NCI-H526 (cell line): ENCODE measurements around the gene MATN1.

ENCODE experiments used
- DNase-seq, 2 experiments: peaks; one replicate each; lab custom pipeline; 2025; lab: John Stamatoyannopoulos, UW

The MATN1 gene

DNA sequence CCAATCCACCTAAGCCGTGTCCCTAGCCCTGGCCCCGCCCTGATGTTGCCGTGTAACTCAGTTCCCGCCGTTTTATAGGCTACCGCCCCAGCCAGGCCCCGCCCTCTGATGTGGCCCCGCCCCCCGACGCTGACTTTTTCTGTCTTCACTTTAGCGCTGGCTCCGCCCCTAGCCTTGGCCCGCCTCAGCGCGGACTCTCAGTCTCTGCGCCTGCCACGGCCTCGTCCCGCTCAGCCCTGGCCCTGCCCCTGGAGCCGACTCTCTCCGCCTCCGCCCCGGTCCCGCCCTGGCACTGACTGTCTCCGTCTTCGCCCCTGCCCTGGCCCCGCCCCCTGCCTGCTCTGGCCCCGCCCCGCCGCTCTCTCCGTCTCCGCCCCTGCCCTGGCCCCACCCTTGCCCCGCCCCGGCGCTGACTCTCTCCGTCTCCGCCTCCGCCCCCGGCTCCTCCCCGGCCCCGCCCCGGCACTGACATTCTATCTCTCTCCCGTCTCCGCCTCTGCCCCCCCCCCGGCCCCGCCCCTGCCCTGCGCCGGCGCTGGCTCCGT lies 5.2 kb downstream of the MATN1 start:
- peak; percentile 97 to 99 for DNase-seq

DNA sequence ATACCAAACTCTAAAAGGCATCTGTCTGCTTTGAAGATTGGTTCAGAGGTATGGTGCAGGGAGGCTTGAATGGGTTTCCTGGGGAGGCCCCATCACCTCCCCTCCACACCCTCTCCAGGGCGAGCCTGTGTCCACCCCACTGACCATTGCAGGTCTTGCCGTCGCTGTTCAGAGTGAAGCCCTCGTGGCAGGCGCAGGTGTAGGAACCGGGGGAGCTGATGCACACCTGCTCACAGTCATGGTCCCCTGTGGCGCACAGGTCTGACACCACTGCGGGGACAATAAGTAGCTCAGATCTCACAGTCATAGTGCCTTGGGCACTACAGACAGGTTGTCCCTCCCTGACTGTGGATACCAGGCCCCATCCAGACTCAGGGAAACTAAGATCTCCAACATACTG lies 6.7 kb downstream of the MATN1 start:
- no peak for DNase-seq

DNA sequence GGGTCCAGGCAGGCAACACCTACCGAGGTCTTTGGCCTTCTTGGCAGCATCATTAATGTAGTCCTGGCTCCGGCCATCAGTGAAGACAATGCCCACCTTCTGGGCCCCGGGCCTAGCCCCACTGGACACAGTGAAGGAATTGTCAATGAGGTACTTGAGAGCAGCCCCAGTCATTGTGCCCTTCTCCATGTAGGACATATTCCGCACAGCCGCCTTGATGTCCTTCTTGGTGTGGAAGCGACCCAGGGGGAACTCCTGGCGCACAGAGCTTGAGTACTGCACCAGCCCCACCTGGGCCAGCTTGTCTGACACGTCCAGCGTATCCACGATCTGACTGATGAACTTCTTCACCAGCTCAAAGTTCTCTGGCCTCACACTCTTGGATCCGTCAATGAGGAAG lies 7.5 kb downstream of the MATN1 start:
- no peak for DNase-seq

DNA sequence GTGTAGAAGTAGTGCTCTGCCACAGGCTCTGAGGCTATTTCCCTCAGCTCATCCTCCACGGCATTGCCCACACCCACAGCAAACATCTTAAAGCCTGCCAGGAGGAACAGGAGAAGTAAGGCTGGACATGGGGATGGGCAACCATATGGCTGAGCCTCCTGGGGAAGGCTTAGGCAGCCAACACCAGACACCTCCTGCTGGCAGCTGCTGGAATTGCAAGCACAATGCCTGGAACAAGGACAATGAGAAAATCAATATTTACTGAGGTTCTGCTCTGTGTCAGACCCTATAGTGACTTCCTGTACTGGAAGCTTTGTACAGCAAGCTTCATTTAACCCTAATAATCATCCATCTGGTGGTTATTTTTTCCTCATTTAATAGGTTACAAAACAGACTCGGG lies 8.2 kb downstream of the MATN1 start:
- peak; percentile 17 to 30 for DNase-seq

DNA sequence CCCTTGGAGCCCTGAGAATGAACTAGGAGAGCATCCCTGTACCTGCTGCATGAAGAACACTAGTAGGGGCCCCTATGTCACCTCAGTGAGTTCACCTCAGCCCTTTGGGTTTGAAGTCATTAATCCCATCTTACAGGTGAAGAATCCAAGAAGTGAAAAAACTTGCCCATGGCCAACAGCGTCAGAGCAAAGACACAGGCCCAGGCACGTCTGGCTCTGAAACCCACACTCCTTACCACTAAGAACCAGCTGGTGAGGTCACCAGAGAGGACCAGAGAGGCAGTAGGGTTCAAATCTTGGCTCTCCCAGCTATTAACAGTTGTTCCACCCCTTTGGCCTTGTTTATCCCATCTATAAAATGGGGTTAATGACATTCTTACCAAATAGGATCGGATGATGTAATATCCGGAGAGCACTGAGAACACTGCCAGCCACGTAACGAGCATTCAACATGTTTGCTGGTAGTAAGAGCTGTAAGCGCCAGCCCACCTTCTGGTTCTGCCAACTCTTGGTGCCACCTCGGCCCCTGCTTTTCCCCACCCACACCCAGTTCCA lies 8.8 kb downstream of the MATN1 start:
- DNase-seq: no peak

DNA sequence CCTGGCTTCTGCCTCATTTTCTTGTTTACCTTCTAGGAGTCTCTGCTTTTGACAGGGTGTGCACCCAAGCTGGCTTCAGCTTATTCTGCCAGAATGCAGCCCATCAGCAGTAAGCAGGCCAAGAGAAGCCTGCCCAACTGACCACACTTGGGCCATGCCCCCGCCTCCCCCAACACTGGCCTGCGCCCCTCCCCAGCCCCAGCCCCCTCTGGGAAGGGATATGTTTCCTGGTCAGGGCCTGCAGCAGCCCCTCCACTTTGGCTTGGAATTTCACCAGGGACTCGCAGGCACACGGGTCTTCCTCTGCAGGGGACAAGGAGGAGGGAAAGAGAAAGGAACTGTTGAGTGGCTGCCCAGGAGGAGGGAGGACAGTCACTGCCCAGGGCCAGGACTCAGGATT lies 9.4 kb downstream of the MATN1 start:
- no peak for DNase-seq

DNA sequence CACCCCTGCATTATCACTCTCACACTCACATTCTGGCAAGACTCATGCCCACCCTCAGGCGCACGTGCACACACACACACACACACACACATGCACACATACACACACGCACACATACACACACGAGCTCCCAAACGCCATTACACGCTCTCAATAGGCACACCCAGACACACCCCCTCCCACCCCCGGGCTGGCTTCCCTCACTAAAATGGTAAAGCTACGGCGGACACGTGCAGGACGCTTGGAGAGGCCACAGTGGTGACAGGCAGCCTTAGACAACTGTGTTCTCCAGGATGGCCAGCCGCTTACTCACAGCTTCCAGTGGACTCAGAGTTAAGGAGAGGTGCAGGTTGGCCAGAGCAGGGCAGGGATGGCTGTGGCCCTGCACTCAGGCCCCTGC lies 10.1 kb downstream of the MATN1 start:
- no peak for DNase-seq

DNA sequence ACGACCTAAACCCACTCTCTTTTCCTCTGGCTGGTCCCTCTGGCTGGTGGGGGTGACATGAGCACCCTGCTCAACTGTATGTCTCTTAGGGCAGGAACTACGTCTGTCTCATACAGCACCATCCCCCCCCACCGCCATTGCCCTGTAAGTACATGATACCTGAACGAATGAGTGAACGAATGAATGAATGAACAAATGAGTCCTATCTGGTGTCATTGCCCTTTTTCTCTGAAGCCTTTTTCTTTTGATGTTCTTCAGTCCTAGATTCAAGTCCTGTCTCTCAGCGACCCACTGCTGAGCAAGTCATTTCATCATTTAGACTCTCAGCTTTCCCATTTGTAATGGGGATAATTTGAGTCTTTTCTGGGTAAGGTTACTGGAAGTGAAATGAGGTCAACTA lies 10.8 kb downstream of the MATN1 start:
- no peak for DNase-seq

DNA sequence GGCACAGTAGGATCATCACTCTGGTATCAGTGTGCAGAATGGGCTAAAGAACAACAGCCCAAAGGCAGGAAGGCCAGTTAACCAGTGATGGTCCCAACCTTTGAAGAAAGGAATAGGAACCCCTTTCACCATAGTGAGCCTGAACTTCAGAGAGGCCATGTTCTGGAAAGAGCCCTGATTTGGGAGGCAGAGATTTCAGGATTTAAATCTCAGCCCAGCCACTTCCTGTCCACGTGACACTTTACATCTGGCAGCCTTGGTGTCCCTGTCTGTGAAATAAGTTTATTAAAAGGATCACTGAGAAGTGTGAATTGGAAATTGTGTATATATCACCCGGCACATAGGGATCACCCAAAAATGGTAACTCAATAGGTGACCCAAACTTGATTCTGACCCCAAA lies 13.0 kb downstream of the MATN1 start:
- DNase-seq: no peak

DNA sequence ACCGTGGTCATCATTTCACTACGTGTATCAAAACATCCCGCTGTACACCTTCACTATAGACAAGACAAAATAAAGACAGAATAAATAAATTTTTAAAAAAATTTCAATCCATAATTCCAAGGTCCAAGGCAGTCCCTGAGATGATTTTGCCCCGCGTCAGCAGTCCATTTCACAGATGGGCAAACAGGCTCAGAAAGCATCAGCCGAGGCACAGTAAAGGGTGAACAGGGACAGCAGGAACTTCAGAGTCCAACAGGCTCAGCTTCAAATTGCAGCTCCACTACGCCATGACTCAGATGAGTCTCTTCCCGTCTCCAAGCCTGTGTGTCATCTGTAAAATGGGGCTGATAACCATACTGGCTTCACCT lies 15.0 kb downstream of the MATN1 start:
- DNase-seq: no peak

DNA sequence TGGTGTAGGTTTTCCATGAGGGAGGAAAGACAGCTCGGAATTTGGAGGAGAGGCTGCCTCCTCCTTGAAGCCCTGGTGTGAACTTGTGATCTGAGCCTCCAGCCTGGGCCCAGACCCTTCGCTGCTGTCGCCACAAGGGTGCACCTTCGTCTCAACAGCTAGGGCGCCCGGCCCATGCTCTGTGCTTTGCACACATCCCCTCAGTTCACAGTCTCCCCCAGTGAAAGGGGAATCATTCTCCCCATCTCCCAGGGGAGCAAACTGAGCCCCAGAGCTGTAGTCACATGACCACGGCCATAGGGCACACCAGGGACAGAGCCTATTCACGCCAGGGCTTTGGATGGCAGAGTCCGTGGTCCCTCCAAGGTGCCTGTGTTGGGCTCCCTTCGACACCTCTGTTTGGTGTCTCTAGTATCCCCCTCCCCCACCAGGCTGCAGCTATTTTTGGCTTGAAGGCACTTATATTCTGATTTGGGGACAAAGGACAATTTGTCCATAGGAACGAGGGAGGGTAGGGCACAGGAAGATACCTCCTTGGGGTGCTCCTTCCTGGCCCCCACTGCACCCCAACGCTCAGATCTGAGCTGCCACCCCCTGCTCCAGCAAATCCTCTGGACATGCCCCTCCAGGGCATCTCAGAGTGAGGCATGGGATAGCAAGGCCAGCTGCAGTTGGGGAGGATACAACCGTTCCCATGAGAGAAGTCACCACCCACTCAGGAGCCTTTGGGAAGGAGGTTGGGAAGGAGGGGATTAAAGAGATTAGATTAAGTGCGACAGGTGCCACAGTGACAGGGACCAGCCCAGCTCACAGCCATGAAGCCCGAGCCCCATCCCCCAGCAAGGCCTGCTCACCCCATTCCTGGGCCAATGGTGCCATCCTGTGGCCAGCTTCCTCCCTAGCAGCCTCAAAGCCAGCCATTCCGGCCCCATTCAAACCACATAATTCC lies 15.7 kb downstream of the MATN1 start:
- DNase-seq: peak; percentile 42 to 89

DNA sequence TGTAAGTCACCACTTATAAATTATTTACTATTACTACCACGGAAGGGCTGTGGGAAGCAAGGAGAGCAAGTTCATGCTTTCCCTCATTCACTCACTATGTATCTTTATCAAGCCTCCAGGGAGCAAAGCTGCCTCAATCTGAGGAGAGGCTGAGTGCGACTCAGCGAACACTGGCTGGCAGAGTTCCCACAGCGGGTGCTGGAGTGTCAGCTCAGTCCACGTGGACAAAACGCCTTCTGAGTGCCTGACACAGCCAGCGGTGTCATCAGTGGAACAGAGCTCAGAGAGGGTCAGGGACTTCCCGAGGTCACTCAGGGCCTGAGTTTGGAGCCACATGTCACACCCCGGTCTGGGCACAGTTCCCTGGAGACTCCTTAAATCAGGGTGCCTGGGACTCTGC lies 16.9 kb downstream of the MATN1 start:
- DNase-seq: no peak

DNA sequence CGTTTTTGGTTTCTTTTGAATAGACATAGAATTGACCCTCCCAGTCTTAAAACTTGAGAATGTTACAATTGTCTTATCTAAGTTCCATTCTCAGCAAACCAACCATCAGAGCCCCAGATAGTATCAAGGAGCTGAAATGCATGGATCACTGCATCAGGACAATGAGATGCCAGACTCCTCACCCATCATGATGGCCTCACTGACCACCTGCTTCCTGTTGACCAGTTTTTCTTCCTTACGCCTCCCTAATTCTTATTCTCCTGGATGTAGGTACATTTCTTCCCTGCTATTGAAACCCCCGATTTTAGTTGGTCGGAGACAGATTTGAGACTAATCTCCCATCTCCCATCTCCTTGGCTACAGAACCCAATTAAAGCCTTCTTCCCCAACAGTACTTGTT lies 17.7 kb downstream of the MATN1 start:
- no peak for DNase-seq

DNA sequence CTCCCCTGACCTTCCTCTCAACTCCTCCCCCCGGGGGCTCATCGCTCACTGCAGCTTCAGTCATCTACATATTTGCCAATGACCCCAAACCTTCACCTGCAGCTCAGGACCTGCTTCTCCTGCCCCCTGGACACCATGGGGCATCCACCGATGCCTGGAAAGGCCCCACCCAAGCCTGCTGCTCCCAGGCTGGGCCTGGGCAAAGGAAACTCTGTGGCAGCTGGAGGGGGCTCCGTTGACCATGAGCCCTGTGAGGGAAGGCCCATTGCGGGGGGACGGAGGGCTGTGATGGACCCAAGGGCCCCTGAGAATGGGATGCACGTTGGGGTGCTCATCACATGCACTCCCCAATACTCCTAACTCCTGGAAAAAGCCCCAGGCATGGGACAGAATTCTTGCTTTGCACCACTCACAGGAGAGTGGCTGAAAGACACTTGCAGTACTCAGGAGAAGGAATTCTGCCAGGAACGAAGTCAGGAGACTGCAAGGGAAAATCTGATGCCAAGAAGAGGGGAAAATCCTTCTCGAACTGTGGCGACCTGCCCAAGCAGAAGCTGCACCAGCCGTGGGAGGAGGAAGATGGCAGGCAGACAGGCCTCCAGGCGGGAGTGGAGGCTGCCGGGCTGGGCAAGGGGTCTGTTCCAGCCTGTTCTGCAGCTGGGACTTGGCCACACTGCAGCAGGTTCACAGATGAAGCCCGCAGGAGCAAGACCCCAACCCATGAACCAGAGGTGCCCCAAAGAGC lies 18.4 kb downstream of the MATN1 start:
- DNase-seq: no peak

DNA sequence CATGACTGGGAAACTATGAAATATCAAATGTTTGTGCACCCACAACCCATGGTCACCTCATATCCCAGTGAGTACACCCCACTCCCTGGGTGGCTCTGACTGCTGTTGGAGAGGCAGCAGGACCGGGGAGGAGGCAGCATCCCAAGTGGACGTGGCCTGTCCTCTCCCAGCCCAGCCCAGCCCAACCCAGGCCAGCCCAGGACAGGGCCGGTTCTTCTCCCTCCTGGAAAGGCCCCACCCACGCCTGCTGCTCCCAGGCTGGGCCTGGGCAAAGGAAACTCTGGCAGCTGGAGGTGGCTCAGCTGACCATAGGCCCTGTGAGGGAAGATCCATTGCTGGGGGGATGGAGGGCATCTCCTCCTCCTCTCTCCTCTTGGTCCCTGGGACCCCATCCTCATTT lies 19.1 kb downstream of the MATN1 start:
- DNase-seq: no peak

DNA sequence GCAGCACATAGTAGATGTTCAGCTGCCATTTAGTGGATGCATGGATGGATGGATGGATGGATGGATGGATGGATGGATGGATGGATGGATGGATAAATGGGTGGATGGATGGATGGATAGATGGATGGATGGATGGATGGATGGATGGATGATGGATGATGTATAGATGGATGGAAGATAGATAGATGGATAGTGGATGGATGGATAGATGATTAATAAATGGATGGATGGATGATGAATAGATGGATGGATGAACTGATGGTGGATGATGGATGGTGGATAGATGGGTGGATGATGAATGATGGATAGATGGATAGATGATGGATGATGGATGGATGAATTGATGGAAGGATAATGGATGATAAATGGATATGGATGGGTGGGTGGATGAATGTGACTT lies 20.6 kb downstream of the MATN1 start:
- DNase-seq: no peak

DNA sequence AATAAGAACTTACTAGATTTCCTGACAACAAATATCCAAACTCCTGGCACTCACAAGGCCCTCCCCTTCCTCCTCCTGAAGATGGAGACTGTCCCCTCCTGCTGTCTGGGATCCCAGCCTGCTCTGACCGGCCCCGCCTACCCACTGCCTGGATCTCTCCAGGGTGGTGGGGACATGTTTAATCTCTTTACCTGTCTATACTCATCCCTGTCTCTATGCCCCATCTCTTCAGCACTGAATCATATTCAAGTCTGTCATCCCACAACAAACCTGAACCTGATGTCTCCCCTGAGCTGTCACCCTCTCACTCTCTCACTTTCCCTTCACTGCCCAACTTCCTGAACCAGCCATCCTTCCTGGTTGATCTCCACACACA lies 22.1 kb downstream of the MATN1 start:
- no peak for DNase-seq

DNA sequence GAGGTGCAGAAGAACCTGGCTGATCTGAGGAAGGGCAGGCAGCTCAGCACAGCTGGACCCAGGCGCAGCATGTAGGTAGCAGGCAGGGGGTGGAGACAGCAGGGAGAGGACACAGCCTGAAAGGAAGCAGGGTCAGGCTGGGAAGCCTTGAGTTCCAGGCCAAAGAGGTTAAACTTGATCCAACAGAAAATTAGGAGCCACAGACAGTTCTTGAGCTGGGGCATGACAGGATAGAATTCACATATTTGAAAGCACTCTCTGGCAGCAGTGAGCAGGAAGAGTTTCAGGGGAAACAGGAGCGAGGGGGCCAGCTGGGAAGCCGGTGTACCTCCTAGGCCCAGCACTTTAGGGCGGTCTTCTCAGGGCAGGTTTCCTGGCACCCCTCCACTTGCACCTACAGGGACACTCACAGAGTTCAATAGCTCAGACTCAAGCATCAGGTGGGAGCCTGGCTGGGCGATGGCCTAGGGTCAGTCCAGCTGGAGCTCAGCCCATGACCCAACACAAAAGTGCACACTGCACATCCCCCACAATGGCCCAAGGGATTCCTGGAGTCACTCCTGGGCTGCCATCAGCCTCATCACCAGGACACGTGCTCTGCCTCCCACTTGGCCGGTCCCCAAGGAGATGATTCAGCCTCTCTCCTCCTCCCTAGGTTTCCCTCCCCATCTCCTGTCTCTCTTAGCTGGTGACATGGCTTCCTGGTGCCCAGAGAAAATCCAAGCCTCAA lies 22.7 kb downstream of the MATN1 start:
- no peak for DNase-seq

DNA sequence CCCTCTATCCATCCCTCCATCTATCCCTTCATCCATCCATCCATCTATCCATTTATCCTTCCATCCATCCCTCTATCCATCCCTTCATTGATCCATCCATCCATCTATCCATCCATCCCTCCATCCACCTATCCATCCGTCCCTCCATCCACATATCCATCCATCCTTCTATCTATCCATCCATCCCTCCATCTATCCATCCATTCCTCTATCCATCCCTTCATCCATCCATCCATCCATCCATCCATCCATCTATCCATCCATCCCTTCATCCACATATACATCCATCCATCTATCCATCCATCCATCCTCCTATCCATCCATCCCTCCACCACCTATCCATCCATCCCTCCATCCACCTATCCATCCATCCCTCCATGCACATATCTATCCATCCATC lies 23.6 kb downstream of the MATN1 start:
- DNase-seq: no peak

DNA sequence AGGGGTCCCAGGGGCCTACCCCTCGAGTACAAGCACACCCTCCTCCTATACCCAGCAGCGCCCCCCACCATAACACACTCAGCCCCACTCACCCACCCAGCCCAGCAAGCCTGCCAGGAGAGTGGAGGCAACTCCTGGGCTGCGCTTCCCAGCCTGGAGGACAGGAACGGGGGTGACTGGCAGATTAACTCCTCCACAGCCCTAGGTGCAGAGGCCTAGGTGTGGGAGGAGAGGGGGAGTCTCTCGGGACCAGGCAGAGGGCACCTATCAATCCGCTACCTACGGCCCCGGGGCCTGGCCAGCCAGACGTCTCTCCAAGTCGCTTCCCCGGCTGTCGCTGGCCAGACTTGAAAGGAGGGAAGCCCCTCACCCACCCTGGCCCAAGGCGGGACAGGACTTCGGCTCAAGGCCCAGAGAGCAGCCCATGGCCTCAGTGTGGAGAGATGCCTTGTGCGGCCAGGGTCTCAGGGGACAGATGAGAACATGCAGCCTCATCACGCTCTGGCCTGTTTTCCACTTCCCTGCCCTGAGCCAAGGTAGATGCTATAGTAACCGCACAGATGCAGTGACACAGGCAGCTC lies 24.9 kb downstream of the MATN1 start:
- no peak for DNase-seq

DNA sequence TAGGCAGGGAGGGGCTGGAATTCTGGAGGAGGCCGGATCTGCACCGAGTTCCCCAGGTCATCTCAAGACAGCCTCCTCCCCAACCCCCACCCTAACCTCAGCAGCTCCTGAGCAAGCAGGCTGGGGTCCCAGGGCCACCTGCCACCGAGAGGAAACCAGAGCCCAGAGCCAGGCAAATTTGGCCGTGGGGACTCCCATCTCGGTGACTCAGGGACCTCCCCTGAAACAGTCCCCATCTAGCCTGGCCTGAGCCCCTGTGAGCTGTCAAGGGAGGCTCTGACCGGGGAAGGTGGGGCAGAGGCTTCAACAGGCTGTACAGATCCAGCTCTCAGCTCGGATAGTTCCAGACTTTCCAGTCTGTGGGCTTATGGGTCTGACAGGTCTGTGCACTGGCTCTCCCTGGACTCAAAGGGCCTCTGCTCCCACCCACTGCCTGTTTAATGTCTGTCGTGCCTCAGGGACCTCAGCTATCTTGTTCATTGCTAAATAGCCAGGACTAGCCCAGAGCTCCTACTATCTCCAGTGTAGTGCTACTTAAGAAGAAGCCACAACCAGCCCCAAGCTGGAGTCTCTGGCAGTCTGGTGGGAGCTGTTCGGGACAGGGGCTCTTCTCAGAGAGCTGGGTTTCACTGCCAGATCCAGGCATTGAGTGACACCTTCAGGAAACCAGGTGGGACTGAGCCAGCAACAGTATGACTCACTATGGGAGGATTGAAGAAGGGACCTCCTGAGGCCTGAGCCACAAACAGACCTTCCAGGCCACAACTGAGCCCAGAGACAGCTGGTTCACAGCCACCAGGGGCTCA lies 25.6 kb downstream of the MATN1 start:
- no peak for DNase-seq
